ENCODE measurements around the gene WDR72.
A peak's percentile ranks its signal among the peaks of the same experiment; 100 is the strongest.
"Not testable (repeated sequence)": the region's sequence is repeated elsewhere in the genome, so short reads cannot be mapped to it uniquely, and the experiment has no call there.

Gene WDR72

DNA sequence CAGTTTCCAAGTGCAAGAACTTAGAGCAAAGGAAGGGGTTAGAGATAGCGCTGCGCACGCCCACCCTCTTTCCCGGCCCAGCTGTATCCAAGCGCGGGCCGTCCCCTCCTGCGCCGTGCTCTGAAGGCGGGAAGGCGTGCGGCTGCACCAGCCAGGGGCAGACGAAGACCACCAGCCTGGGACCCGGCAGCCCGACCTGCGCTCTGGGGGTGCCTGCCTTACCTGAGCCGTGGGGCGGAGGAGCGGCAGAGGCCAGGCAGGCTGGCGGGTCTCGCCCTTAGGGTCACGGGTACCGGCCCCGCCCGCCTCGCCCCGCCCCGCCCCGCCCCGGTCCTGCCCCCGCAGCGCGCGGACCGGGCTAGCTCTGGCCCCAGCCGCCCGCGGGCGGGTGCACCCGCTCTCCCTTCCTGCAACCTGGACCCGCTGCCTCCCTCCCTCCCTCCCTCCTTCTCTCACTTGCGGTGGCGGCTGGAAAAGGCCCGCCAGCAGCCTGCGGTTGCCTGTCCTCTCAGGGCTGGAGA, at the start of gene WDR72:
WDR72 (minus strand) TSS at position 253 of the 521 bp plus-strand sequence. CDS start 26,514 bp downstream, outside the sequence.
- no peak for FAIRE-seq

DNA sequence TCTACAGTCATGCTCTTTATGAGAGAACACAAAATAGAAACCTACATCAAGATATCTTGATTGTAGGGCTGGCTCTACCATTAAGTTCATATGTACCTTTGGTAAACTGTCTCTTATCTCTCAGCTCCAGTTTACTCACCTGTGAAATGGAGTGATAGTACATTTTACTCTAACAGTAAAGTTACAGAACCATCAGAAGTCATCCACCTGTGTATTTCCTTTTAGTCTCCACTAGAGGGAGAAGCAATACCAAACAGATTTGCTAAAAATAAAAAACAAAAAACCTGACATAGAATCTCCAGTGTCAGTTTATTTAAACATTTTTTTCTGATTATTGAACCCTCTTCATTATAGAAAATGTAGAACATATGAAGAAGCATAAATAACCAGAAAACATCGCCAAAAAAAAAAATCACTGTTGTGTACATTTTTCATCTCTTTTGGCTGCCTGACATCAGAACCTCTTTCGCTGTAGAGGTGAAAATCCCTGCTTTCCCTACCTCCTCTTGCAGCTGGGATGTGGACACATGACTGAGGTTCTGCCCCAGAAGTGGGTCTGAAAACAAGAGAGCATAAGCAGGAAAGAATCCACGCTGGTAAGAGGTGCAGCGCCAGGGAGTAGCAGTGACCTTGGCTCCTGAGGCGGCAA, 48.7 kb upstream of the WDR72 start:
- FAIRE-seq = no peak

GRCh38 chr15:53807501-53807900, 48.0 kb upstream of the WDR72 start:
- no peak for FAIRE-seq

- no peak for FAIRE-seq
Observed at GRCh38 chr15:53802672-53803071, 43.2 kb upstream of the WDR72 start.

DNA sequence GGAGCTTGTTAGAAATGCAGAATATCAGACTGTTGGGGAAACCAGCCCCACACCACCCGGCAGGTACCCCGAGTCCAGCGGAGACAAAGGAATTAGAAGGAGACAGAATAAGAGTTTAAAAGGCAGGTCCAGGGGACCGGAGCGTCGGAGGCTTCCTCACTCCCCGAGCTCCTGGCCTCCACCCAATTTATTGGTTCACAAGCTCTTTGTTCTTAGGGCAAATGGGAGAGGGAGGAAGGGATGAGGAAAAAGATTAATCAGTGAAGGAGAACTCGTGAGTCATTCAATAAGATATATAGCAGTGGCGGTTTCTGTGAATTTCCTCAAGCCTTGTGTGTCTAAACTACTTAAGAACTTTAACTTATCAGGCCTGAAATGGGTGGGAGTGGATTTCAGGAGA, 32.1 kb upstream of the WDR72 start:
- FAIRE-seq = no peak

DNA sequence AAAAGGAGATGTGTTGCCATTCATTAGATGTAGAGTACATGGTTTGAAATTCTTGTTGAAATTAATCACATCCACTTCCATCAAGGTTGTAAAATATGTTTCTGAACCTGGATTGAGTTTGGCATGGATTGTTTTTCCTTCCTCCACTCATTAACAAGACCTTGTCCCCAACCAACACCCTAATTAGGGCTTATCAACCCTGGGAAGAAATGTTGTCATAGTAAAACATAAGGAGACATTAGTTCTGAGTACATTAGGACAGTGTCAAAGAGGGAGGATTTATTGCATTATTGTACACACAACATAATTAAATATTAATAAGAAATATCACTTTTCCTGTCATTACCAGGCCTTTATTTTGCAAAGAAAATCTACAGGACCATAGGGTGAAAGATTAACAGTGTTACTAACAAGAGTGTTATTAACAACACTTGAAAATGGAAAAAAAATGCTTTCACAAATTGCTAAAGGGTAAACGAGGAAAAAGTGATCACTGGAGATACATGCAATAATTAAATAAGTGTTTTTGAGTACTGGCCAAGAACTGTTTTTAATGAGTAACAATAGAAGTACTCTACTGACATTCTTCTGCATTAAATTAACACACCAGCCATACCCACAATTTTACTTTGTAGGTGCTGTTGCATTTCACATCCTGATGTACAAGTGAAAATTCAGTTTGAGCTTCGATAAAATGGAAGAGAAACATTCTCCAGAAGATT, 30.4 kb upstream of the WDR72 start:
- FAIRE-seq = no peak

- FAIRE-seq = no peak
Observed at GRCh38 chr15:53786401-53786800, 26.9 kb upstream of the WDR72 start.

DNA sequence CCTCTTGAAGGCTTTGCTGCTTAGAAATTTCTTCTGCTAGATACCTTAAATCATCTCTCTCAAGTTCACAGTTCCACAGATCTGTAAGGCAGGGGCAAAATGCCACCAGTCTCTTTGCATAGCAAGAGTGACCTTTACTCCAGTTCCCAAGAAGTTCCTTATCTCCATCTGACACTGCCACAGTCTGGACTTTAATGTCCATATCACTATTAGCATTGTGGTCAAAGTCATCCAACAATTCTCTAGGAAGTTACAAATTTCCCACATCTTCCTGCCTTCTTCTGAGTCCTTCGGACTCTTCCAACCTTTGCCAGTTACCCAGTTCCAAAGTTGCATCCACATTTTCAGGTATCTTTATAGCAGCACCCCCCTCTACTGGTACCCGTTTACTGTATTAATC, 25.8 kb upstream of the WDR72 start:
- not testable (repeated sequence) for FAIRE-seq

DNA sequence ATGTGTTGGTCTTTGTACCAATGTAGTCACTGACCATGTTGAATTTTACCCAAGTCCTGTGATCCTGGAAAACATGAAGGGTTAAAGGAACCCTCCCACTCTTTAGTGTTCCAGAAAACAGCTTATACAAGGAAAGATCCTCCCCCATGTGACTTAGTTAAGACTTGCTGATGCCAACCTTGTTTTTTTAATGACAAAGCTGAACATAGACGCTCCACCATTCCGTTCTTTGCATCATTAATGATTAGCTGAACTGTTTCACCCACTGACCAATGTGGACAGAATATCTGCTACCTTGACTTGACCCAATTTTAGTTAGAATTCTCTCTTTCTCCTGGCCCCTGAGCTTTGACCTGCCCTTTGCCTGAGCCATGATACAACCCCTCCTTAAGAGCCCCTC, 3.5 kb upstream of the WDR72 start:
- FAIRE-seq = no peak

DNA sequence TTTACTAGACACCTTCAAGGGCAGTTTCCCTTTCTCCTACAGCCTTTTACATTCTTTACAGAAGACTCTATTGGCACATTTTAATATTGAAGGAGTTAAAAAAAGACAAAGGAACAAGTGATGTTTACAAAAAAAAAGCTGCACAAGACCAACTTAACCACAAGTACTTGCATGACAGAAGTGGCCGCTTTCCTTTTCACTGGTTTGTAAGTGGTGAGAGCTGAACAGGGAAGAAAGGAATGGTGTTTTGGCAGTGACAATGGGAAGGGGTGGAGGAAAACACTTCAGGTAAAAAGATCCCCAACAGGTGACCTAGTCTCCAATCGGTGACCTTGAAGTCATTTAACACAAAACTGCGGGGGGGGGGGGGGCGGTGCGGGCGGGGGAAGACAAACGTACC, 1.1 kb downstream of the WDR72 start:
- FAIRE-seq = no peak

DNA sequence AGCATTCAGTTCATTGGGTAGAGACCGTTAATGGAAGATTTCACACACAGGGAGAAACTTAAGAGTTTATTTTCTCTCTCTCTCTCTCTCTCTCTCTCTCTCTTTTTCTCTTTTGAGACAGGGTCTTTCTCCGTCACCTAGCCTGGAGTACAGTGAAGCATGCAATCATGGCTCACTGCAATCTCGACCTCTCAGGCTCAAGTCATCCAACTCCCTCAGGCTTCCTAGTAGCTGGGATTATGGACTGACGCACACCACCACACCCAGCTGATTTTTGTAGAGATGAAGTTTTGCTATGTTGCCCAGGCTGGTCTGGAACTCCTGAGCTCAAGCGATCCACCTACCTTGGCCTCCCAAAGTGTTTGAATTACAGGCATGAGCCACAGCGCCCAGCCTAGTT, 1.6 kb downstream of the WDR72 start:
- no peak for FAIRE-seq

DNA sequence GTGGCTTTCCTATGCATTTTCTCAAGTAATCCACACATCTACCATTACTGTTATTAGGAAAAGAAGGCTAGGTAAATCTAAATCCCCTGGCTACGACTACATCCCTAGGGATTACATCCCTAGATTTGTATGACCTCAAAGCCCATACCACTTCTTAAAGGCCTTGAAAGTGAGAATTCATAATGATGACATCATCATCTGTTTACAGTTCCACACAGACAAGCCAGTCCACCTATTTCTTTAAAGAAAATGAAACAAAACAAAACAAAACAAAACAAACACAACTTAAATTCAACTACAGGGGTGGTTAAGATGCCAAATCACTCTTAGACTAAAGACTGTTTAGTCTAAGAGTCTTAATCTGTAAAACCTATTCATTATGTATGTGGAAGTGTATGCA, 5.7 kb downstream of the WDR72 start:
- no peak for FAIRE-seq

DNA sequence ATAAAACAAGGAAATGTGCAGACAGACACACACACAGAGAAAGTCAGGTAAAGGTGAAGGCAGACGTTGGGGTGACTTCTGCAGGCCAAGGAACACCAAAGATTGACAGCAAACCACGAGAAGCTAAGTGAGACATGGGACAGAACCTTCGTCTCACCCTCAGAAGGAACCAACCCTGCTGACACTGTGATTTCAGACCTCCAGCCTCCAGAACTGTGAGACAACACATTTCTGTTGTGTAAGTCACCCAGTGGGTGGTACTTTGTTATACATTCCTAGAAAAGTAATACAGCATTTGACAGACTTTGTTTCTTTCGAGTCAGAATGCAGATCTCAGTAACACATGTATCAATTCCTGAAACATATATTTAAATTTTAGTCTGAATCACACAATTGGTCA, 7.1 kb downstream of the WDR72 start:
- no peak for FAIRE-seq

DNA sequence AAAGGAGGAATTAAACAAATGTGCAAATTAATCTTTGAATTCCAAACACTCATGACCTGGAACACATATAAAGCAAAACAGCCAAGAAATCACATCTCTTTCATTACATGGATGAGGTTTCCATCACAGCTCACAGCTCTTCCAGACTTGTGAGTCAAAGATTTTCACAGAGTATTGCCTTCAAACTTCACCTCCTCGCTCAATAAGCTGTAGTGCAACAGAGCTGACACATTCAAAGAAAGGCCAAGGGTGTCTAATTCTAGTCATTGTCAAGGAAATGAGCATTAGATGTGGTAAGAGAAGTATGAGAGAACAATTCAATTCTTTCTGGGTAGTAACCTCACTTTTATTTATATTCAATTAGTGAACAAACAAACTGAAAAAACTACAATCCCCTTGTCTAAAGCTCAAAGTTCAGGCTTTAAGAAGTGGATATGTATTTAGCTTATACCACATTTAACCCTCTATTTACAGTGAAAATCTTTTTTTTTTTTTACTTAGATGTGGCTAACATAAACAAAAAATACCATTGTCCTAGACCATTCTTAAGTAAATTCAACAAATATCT, 11.9 kb downstream of the WDR72 start:
- FAIRE-seq = no peak

- FAIRE-seq = no peak
Observed at GRCh38 chr15:53746101-53746500, 13.4 kb downstream of the WDR72 start.

GRCh38 chr15:53739651-53740050, 19.8 kb downstream of the WDR72 start:
- FAIRE-seq = no peak

DNA sequence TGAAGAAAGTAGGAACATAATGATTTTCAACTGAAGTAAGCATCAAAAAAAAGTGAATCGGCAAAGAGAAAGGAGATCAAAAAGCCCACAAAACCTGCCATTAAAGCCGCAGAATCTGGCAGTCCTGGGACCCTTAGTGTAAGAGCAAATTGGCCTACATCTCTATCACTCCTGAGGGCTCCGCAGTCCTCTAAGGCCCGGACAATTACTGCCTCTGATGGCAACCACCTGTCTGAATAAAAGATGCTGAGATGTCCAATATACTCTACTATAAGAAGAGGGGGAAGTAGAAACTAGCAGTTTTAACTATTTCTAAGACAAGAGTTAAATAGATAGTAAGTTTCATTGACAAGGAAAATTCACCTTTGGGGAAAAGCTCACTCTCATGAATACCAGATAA, 20.3 kb downstream of the WDR72 start:
- FAIRE-seq = no peak

- FAIRE-seq = no peak
Observed at GRCh38 chr15:53721334-53722087, 38.0 kb downstream of the WDR72 start.

- FAIRE-seq = peak; percentile 61
Observed at GRCh38 chr15:53716909-53717876, 42.3 kb downstream of the WDR72 start.

DNA sequence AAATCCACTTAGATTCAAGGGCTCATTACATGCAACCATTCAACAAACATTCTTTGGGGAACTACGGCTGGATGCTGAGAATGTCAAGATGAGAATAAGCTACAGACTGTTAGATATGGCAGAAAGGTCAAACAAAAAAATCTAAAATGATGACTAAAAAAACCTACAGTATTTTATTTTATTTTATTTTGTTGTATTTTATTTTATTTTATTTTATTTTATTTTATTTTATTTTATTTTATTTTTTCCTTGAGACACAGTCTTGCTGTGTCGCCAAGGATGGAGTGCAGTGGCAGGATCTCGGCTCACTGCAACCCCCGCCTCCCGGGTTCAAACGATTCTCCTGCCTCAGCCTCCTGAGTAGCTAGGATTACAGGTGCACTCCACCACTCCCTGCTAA, 46.2 kb downstream of the WDR72 start:
- FAIRE-seq = no peak

- FAIRE-seq = no peak
Observed at GRCh38 chr15:53710906-53711305, 48.6 kb downstream of the WDR72 start.

GRCh38 chr15:53709821-53710220, 49.6 kb downstream of the WDR72 start:
- FAIRE-seq = no peak
